Ovary (tissue), 9 donors: ENCODE data around the gene FYCO1. TPM values are rescaled to one million over a fixed set of nuclear protein-coding genes. Genes with fewer than 3 reads are reported as not detected.

Experiments used
- DNase-seq, 5 donors: peaks; one replicate each; pipeline ENCODE4 v3.0.0-alpha.2; 2019 to 2020
- H3K27ac ChIP-seq, 2 donors: fragments of 200-600 bp; one replicate each; pipeline versions ENCODE4 v1.5.1 to v1.8.0; 2019 to 2022
- H3K27me3 ChIP-seq: fragments of 200-600 bp; one replicate; pipeline ENCODE4 v1.8.0; 2022
- H3K36me3 ChIP-seq: fragments of 200-600 bp; sonication (generic); one replicate; pipeline ENCODE4 v1.5.1; 2019
- H3K4me1 ChIP-seq: one replicate; pipeline ENCODE4 v1.8.1; 2013; ENCODE audit warnings: mild to moderate bottlenecking, moderate library complexity; ENCODE audit not compliant: insufficient read depth
- H3K4me3 ChIP-seq: fragments of 200-600 bp; sonication (generic); one replicate; pipeline ENCODE4 v1.5.1; 2017
- H3K9me3 ChIP-seq, 2 donors: fragments of 200-600 bp in 1 of 2; sonication (generic) in 1 of 2; one replicate each; pipeline versions ENCODE4 v1.5.1 to v1.8.1; 2013 to 2019; ENCODE audit warnings: mild to moderate bottlenecking in 1 of 2, moderate library complexity in 1 of 2
- EP300 ChIP-seq: sonication (generic); formaldehyde crosslinking; IDR thresholded peaks from one replicate; pipeline ENCODE4 v1.6.1; 2017; ENCODE audit warnings: antibody characterized with exemption
- POLR2A ChIP-seq: fragments of 450-650 bp; IDR thresholded peaks from one replicate; pipeline ENCODE4 v1.6.1; 2017; ENCODE audit warnings: antibody characterized with exemption, mild to moderate bottlenecking, moderate library complexity
- WGBS, 3 donors: extraction: QIAGEN DNeasy Blood & Tissue Kit in 1 of 3; methylation state at CpG; one replicate each; pipeline versions ENCODE4 v1.1.5 to v1.1.7; 2013 to 2017; 5-methylcytosine and 5-hydroxymethylcytosine counted together
- intact Hi-C, 4 donors: fragments of 100-400 bp; cut with DNase I; formaldehyde crosslinking; loops; one replicate each; pipeline versions ENCODE4 v1.11.0 to v1.15.1; 2022 to 2023
- polyA plus RNA-seq, 2 donors: library from polyadenylated mRNA; stranded (reverse); fragments of 200-250 nt in 1 of 2; fragments of 350-450 nt in 1 of 2; fragmentation: Illumina TruSeq in 1 of 2; extraction: RNeasy Lipid Tissue Mini Kit (QIAGEN cat#74804) in 1 of 2; gene quantifications; one replicate each; pipeline ENCODE4 v1.2.3, GENCODE V29; 2013 to 2014
- total RNA-seq, 7 donors: library from RNA; depleted of rRNA in 2 of 7; stranded (reverse); fragments of >200 nt in 2 of 7; fragmentation: NEBNext Ultra II Directional in 3 of 7; extraction: Animal tissue kit (Norgen Biotek cat#: 25700) in 3 of 7; gene quantifications; one replicate each; pipeline versions ENCODE4 v1.1.0 to v1.2.4, GENCODE V29; 2016 to 2023
- TF ChIP-seq, protein P1 (sequence below), 3 donors: fragments of 450-650 bp in 2 of 3; fragments of 200-600 bp in 1 of 3; IDR thresholded peaks; one replicate each; pipeline versions ENCODE4 v1.5.1 to v1.8.0; 2016 to 2022; ENCODE audit warnings: antibody characterized with exemption in 3 of 3, mild to moderate bottlenecking in 1 of 3
- donor health status: DM: no; HTN: no; CAD: no; lungs with moderate emphysema.
- donor health status: DM: no; HTN: no; CAD: no.
- donor health status: Bipolar disorder and iron deficiency.
- donor health status: DM: yes; HTN: yes; CAD: no.
- donor health status: DM: no; HTN: no; CAD: no.
- donor health status: DM: yes; HTN: yes; CAD: no.

FYCO1 gene
- total and polyA plus RNA-seq, 9 donors: 30.2 to 81.0 (median 52.8) TPM

DNA sequence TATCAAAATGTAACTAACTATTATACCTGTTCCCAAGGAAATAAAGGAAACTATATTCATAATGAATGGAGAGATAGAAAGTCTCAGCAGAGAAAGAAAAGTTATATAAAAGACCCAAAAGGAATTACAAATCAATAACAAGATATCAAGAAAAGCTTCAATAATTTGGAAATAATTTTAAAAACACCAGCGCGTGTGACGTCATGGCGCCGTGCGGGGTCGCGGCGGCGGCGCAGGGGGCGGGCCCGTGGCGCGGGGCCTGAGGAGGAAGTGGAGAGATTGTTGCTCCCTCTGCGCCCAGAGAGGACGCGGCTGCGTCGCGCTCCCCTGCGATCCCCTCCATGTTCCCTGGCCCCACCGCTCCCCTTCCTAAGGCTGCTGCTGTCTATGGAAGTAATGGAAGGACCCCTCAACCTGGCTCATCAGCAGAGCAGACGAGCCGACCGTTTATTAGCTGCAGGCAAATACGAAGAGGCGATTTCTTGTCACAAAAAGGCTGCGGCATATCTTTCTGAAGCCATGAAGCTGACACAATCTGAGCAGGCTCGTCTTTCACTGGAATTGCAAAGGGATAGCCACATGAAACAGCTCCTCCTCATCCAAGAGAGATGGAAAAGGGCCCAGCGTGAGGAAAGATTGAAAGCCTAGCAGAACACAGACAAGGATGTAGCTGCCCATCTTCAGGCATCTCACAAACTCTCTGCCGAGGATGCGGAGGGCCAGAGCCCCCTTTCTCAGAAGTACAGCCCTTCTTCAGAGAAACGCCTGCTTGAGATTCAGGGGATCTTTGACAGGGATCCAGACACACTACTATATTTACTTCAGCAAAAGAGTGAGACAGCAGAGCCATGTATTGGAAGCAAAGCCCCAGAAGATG is 27.5 kb upstream of the FYCO1 start:
- no peak for DNase-seq
- WGBS, 3 donors: 88 to 91% (median 88%) methylated on average over 34 of the region's 34 CpGs
- H3K9me3 ChIP-seq: no peaks in the 10 kb centered on the region
- no peak overlapping the region for H3K4me3 ChIP-seq
- intact Hi-C loops: no loop called here
- no peaks in the 10 kb centered on the region for H3K36me3 ChIP-seq
- TF ChIP-seq, protein P1, sequence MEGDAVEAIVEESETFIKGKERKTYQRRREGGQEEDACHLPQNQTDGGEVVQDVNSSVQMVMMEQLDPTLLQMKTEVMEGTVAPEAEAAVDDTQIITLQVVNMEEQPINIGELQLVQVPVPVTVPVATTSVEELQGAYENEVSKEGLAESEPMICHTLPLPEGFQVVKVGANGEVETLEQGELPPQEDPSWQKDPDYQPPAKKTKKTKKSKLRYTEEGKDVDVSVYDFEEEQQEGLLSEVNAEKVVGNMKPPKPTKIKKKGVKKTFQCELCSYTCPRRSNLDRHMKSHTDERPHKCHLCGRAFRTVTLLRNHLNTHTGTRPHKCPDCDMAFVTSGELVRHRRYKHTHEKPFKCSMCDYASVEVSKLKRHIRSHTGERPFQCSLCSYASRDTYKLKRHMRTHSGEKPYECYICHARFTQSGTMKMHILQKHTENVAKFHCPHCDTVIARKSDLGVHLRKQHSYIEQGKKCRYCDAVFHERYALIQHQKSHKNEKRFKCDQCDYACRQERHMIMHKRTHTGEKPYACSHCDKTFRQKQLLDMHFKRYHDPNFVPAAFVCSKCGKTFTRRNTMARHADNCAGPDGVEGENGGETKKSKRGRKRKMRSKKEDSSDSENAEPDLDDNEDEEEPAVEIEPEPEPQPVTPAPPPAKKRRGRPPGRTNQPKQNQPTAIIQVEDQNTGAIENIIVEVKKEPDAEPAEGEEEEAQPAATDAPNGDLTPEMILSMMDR (IDR thresholded peaks at IDR 0.05): no peak
- TF ChIP-seq EP300 (no peak), POLR2A (no peak)
- no peak overlapping the region for H3K27ac ChIP-seq
- no peaks in the 10 kb centered on the region for H3K27me3 ChIP-seq
- no peaks in the 10 kb centered on the region for H3K4me1 ChIP-seq

DNA sequence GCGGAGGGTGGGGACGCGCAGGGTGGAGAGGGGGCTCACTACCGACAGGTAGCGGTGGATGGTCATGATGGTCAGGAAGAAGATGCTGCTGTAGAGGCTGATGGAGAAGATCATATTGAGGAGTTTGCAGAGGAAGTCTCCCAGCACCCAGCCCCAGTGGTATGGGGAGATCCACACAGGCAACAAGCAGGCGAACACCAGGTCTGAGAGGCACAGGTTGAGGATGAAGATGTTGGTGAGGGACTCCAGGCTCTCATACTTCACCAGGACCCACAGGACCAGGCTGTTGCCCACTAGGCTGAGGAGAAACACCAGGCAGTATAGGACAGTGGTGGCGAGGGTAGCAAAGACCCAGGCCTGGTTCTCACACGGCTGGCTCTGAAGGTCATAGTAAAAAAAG is 25.9 kb upstream of the FYCO1 start:
- no peaks in the 10 kb centered on the region for H3K36me3 ChIP-seq
- no peaks in the 10 kb centered on the region for H3K4me1 ChIP-seq
- no peaks in the 10 kb centered on the region for H3K9me3 ChIP-seq
- no peaks in the 10 kb centered on the region for H3K27me3 ChIP-seq
- H3K27ac ChIP-seq: no peak overlapping the region
- intact Hi-C loops: no loop called here
- H3K4me3 ChIP-seq: no peak overlapping the region
- DNase-seq: no peak
- TF ChIP-seq EP300 (no peak), POLR2A (no peak)
- TF ChIP-seq, protein P1 (IDR thresholded peaks at IDR 0.05): no peak
- 92 to 96% (median 95%) methylated on average over 8 of the region's 8 CpGs for WGBS, 3 donors

DNA sequence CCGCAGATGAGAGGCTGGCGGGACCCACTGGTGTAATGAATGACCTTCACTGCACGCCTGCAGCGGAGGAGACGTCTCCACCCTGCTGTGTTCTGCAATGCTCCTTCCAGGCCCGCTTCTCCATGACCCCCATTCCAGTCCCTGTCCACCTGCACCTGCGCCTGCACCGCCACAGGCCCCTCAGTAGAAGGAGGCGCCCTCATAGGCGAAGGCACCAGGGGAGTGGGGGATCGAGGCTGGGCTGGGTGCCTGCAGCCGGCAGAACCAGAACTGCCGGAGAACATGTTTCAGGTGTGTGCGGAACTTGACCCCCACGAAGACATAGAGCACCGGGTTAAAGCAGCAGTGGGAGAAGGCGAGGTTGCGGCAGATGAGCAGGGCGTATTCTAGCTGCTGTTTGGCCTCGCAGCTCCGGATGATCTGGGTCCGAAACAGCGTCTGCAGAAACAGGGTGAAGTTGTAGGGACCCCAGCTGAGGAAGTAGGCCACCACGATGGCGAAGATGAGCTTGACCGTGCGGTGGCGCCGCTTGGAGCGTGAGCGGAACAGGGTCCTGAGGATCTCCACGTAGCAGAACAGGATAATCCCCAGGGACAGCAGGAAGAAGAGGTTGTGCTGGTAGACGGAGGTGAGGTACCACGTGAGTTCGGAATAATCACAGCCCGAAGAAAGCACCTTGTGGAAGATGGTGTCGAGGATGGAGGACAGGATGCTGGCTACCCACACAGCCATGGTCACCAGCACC is 25.3 kb upstream of the FYCO1 start:
- H3K27me3 ChIP-seq: no peaks in the 10 kb centered on the region
- H3K4me3 ChIP-seq: no peak overlapping the region
- H3K36me3 ChIP-seq: no peaks in the 10 kb centered on the region
- no peak for TF ChIP-seq EP300
- TF ChIP-seq POLR2A: no peak
- TF ChIP-seq, protein P1 (IDR thresholded peaks at IDR 0.05): no peak
- 93 to 96% (median 95%) methylated on average over 37 of the region's 37 CpGs for WGBS, 3 donors
- H3K9me3 ChIP-seq: no peaks in the 10 kb centered on the region
- H3K27ac ChIP-seq: no peak overlapping the region
- intact Hi-C loops: no loop called here
- no peak for DNase-seq
- H3K4me1 ChIP-seq: no peaks in the 10 kb centered on the region

DNA sequence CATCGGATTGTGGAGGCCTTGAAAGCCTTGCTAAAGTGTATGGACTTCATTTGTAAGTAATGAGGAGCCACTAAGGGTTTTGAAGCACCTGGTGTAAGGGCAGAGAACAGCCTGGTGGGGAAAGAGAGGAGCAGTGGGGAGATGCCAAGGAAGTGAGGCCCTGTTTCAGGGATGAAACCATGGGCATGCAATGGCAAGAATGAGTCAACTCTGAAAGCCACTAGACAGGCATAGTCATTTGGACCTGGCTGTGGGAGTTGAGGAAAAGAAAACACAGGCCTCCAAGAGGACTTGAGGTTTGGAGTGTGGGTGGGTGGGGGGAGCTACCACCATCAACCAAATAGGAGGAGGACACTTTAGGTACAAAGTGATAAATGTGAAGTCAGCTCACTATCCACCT is 24.1 kb upstream of the FYCO1 start:
- H3K27me3 ChIP-seq: no peaks in the 10 kb centered on the region
- H3K4me1 ChIP-seq: no peaks in the 10 kb centered on the region
- no peak overlapping the region for H3K4me3 ChIP-seq
- H3K9me3 ChIP-seq: no peaks in the 10 kb centered on the region
- TF ChIP-seq EP300 (no peak), POLR2A (no peak)
- TF ChIP-seq, protein P1 (IDR thresholded peaks at IDR 0.05): no peak
- DNase-seq: no peak
- 83 to 94% (median 92%) methylated on average over 1 of the region's 1 CpG for WGBS, 3 donors
- intact Hi-C loops: no loop called here
- H3K27ac ChIP-seq: no peak overlapping the region
- H3K36me3 ChIP-seq: no peaks in the 10 kb centered on the region
